SK-N-SH treated with all-trans-retinoic acid at 6 μM for 48 hours (cell line): ENCODE measurements around the gene WDR7.
"Not testable (repeated sequence)": the region's sequence is repeated elsewhere in the genome, so short reads cannot be mapped to it uniquely, and the experiment has no call there.

ENCODE experiments used
- ATAC-seq: fragments of 200-7000 bp; cut with Tn5 transposase; 3 replicates; pipeline ENCODE4 v1.9.1; 2020; ENCODE audit warnings: mild to moderate bottlenecking, moderate library complexity
- ARNTL ChIP-seq: fragments of 450-650 bp; formaldehyde crosslinking; IDR thresholded peaks from 2 replicates; pipeline ENCODE4 v1.5.0; 2020; ENCODE audit warnings: low read depth, mild to moderate bottlenecking, moderate library complexity, borderline replicate concordance
- BACH2 ChIP-seq: fragments of 250-450 bp; sonication (Bioruptor Pico); IDR thresholded peaks from 2 replicates; pipeline ENCODE4 v1.9.0; 2021; ENCODE audit warnings: mild to moderate bottlenecking, borderline replicate concordance
- ESRRG ChIP-seq: fragments of 250-450 bp; sonication (Bioruptor Pico); IDR thresholded peaks from 2 replicates; pipeline ENCODE4 v1.6.1; 2021; ENCODE audit warnings: mild to moderate bottlenecking
- GLIS3 ChIP-seq: fragments of 250-450 bp; sonication (Bioruptor Pico); IDR thresholded peaks from 2 replicates; pipeline ENCODE4 v1.5.0; 2020; ENCODE audit warnings: mild to moderate bottlenecking, moderate library complexity
- ISL1 ChIP-seq: fragments of 250-450 bp; sonication (Bioruptor Pico); IDR thresholded peaks from 2 replicates; pipeline ENCODE4 v2.1.2; 2022; ENCODE audit warnings: mild to moderate bottlenecking, moderate library complexity
- OSR1 ChIP-seq: fragments of 250-450 bp; sonication (Bioruptor Pico); IDR thresholded peaks from 2 replicates; pipeline ENCODE4 v1.8.0; 2022; ENCODE audit warnings: moderate library complexity, mild to moderate bottlenecking, inconsistent platforms
- PATZ1 ChIP-seq: fragments of 250-450 bp; sonication (Bioruptor Pico); IDR thresholded peaks from 2 replicates; pipeline ENCODE4 v1.8.0; 2020; ENCODE audit warnings: mild to moderate bottlenecking, moderate library complexity, borderline replicate concordance
- PPARA ChIP-seq: fragments of 250-450 bp; sonication (Bioruptor Pico); IDR thresholded peaks from 2 replicates; pipeline ENCODE4 v1.5.0; 2020; ENCODE audit warnings: mild to moderate bottlenecking, borderline replicate concordance
- RARB ChIP-seq: fragments of 250-450 bp; sonication (Bioruptor Pico); IDR thresholded peaks from 2 replicates; pipeline ENCODE4 v1.8.0; 2021; ENCODE audit warnings: mild to moderate bottlenecking, moderate library complexity
- SNAI2 ChIP-seq: fragments of 250-450 bp; sonication (Bioruptor Pico); IDR thresholded peaks from 2 replicates; pipeline ENCODE4 v1.5.0; 2020; ENCODE audit warnings: mild to moderate bottlenecking, moderate library complexity
- TCF4 ChIP-seq: fragments of 250-450 bp; sonication (Bioruptor Pico); IDR thresholded peaks from 2 replicates; pipeline ENCODE4 v1.8.0; 2021; ENCODE audit warnings: mild to moderate bottlenecking, moderate library complexity, borderline replicate concordance
- TOX ChIP-seq: fragments of 250-450 bp; sonication (Bioruptor Pico); IDR thresholded peaks from 2 replicates; pipeline ENCODE4 v1.8.0; 2021; ENCODE audit warnings: mild to moderate bottlenecking, moderate library complexity, borderline replicate concordance
- ZC3H10 ChIP-seq: fragments of 250-450 bp; sonication (Bioruptor Pico); IDR thresholded peaks from 2 replicates; pipeline ENCODE4 v1.5.1; 2021; ENCODE audit warnings: mild to moderate bottlenecking, moderate library complexity
- ZFP3 ChIP-seq: fragments of 250-450 bp; sonication (Bioruptor Pico); IDR thresholded peaks from 2 replicates; pipeline ENCODE4 v1.5.0; 2020; ENCODE audit warnings: mild to moderate bottlenecking, moderate library complexity
- ZFP30 ChIP-seq: fragments of 450-650 bp; formaldehyde crosslinking; IDR thresholded peaks from 2 replicates; pipeline ENCODE4 v1.5.0; 2022; ENCODE audit warnings: mild to moderate bottlenecking, moderate library complexity
- ZNF565 ChIP-seq: fragments of 450-650 bp; formaldehyde crosslinking; conservative IDR thresholded peaks from 2 replicates; pipeline ENCODE4 v1.5.0; 2020; ENCODE audit warnings: low read depth, mild to moderate bottlenecking, moderate library complexity
- ZNF70 ChIP-seq: fragments of 450-650 bp; formaldehyde crosslinking; IDR thresholded peaks from 2 replicates; pipeline ENCODE4 v1.5.0; 2020; ENCODE audit warnings: mild to moderate bottlenecking, moderate library complexity
- ZNF8 ChIP-seq: fragments of 450-650 bp; formaldehyde crosslinking; IDR thresholded peaks from 2 replicates; pipeline ENCODE4 v1.5.0; 2020; ENCODE audit warnings: mild to moderate bottlenecking, moderate library complexity
- TF ChIP-seq, protein P1 (sequence below): fragments of 250-450 bp; sonication (Bioruptor Pico); IDR thresholded peaks from 2 replicates; pipeline ENCODE4 v1.8.0; 2021; ENCODE audit warnings: low read depth, mild to moderate bottlenecking, moderate library complexity, borderline replicate concordance
- TF ChIP-seq, protein P2 (sequence below): fragments of 250-450 bp; sonication (Bioruptor Pico); IDR thresholded peaks from 2 replicates; pipeline ENCODE4 v1.5.1; 2020; ENCODE audit warnings: low read depth, mild to moderate bottlenecking, moderate library complexity
- TF ChIP-seq, protein P3 (sequence below): fragments of 250-450 bp; sonication (Bioruptor Pico); IDR thresholded peaks from 2 replicates; pipeline ENCODE4 v1.5.0; 2020; ENCODE audit warnings: mild to moderate bottlenecking, moderate library complexity
- TF ChIP-seq, protein P4 (sequence below): fragments of 250-450 bp; sonication (Bioruptor Pico); IDR thresholded peaks from 2 replicates; pipeline ENCODE4 v1.5.1; 2021; ENCODE audit warnings: mild to moderate bottlenecking, moderate library complexity

WDR7 gene

DNA sequence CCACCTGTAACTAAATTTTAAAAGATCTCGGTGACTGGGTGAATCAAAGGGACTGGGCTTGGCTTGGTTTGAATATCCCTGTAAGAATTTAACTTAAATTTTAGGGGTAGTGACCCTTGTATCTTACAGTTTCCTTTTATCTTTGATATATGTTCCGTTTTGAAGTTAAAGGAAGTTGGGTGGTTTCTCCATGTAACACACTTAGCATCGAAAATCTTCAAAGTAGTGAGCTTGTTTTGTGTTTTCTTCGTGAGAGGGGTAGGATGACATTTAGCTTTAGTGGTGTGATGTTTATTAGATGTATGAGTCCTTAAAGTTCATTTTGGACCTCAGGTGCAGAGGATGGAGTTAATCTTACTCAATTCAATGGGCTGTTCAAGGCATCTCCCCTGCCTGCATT, 1.6 kb downstream of the WDR7 start:
- TF ChIP-seq ZNF565 (no peak), PATZ1 (CRISPR knock-in tag) (no peak), ZC3H10 (CRISPR knock-in tag) (no peak), ARNTL (CRISPR knock-in tag) (no peak), ZFP30 (CRISPR knock-in tag) (no peak)
- TF ChIP-seq, protein P1, sequence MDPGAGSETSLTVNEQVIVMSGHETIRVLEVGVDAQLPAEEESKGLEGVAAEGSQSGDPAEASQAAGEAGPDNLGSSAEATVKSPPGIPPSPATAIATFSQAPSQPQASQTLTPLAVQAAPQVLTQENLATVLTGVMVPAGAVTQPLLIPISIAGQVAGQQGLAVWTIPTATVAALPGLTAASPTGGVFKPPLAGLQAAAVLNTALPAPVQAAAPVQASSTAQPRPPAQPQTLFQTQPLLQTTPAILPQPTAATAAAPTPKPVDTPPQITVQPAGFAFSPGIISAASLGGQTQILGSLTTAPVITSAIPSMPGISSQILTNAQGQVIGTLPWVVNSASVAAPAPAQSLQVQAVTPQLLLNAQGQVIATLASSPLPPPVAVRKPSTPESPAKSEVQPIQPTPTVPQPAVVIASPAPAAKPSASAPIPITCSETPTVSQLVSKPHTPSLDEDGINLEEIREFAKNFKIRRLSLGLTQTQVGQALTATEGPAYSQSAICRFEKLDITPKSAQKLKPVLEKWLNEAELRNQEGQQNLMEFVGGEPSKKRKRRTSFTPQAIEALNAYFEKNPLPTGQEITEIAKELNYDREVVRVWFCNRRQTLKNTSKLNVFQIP (CRISPR knock-in tag) = no peak
- no peak for ATAC-seq

GRCh38 chr18:56654280-56654679, 3.1 kb downstream of the WDR7 start:
- ATAC-seq = not testable (repeated sequence)

- no peak for ATAC-seq
- TF ChIP-seq, protein P1 (CRISPR knock-in tag) = no peak
- TF ChIP-seq, protein P2, sequence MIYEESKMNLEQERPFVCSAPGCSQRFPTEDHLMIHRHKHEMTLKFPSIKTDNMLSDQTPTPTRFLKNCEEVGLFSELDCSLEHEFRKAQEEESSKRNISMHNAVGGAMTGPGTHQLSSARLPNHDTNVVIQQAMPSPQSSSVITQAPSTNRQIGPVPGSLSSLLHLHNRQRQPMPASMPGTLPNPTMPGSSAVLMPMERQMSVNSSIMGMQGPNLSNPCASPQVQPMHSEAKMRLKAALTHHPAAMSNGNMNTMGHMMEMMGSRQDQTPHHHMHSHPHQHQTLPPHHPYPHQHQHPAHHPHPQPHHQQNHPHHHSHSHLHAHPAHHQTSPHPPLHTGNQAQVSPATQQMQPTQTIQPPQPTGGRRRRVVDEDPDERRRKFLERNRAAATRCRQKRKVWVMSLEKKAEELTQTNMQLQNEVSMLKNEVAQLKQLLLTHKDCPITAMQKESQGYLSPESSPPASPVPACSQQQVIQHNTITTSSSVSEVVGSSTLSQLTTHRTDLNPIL = no peak
- no peak for TF ChIP-seq ZNF8 (CRISPR knock-in tag)
- TF ChIP-seq, protein P3, sequence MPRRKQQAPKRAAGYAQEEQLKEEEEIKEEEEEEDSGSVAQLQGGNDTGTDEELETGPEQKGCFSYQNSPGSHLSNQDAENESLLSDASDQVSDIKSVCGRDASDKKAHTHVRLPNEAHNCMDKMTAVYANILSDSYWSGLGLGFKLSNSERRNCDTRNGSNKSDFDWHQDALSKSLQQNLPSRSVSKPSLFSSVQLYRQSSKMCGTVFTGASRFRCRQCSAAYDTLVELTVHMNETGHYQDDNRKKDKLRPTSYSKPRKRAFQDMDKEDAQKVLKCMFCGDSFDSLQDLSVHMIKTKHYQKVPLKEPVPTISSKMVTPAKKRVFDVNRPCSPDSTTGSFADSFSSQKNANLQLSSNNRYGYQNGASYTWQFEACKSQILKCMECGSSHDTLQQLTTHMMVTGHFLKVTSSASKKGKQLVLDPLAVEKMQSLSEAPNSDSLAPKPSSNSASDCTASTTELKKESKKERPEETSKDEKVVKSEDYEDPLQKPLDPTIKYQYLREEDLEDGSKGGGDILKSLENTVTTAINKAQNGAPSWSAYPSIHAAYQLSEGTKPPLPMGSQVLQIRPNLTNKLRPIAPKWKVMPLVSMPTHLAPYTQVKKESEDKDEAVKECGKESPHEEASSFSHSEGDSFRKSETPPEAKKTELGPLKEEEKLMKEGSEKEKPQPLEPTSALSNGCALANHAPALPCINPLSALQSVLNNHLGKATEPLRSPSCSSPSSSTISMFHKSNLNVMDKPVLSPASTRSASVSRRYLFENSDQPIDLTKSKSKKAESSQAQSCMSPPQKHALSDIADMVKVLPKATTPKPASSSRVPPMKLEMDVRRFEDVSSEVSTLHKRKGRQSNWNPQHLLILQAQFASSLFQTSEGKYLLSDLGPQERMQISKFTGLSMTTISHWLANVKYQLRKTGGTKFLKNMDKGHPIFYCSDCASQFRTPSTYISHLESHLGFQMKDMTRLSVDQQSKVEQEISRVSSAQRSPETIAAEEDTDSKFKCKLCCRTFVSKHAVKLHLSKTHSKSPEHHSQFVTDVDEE = no peak
- TF ChIP-seq ESRRG (CRISPR knock-in tag) = no peak
- no peak for TF ChIP-seq TOX (CRISPR knock-in tag)
Measured at GRCh38 chr18:56658261-56658660, 7.1 kb downstream of the WDR7 start.

GRCh38 chr18:56659111-56659510, 8.0 kb downstream of the WDR7 start:
- no peak for ATAC-seq
- no peak for TF ChIP-seq PATZ1 (CRISPR knock-in tag)
- TF ChIP-seq BACH2 = no peak
- TF ChIP-seq ZNF70 = no peak
- TF ChIP-seq ZNF565 = no peak
- TF ChIP-seq ZNF8 (CRISPR knock-in tag) = no peak
- no peak for TF ChIP-seq OSR1 (CRISPR knock-in tag)
- no peak for TF ChIP-seq ISL1 (CRISPR knock-in tag)
- TF ChIP-seq, protein P4, sequence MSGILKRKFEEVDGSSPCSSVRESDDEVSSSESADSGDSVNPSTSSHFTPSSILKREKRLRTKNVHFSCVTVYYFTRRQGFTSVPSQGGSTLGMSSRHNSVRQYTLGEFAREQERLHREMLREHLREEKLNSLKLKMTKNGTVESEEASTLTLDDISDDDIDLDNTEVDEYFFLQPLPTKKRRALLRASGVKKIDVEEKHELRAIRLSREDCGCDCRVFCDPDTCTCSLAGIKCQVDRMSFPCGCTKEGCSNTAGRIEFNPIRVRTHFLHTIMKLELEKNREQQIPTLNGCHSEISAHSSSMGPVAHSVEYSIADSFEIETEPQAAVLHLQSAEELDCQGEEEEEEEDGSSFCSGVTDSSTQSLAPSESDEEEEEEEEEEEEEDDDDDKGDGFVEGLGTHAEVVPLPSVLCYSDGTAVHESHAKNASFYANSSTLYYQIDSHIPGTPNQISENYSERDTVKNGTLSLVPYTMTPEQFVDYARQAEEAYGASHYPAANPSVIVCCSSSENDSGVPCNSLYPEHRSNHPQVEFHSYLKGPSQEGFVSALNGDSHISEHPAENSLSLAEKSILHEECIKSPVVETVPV (CRISPR knock-in tag) = no peak
- TF ChIP-seq ZFP3 = no peak
- TF ChIP-seq SNAI2 (CRISPR knock-in tag) = no peak
- no peak for TF ChIP-seq ESRRG (CRISPR knock-in tag)
- no peak for TF ChIP-seq TCF4
- TF ChIP-seq PPARA (CRISPR knock-in tag) = no peak
- TF ChIP-seq GLIS3 = no peak
- TF ChIP-seq, protein P1 (CRISPR knock-in tag) = no peak
- no peak for TF ChIP-seq ARNTL (CRISPR knock-in tag)
- no peak for TF ChIP-seq RARB (CRISPR knock-in tag)
